ENCODE results near the gene SLC27A5. TPM values are rescaled to one million over a fixed set of nuclear protein-coding genes. Genes with fewer than 3 reads are reported as not detected.

SLC27A5 gene
- total and polyA plus RNA-seq, 9 of the 15 experiments (the other 6 are each of a cell fraction or from before 2014, with no cell fraction given), result 42.2 to 318 (median 64.7) TPM

- TF ChIP-seq ZNF609 (CRISPR knock-in tag; IDR thresholded peaks at IDR 0.05; ENCODE audit: borderline replicate concordance) (no peak), RBFOX2 (IDR thresholded peaks at IDR 0.05; ENCODE audit: low read depth, low read length) (peak; percentile 83), THRA (IDR thresholded peaks at IDR 0.05) (no peak), NR1H2 (CRISPR knock-in tag; IDR thresholded peaks at IDR 0.05) (no peak), NKRF (IDR thresholded peaks at IDR 0.05; ENCODE audit: borderline replicate concordance) (peak; percentile 7; the same call in 1 of the 2 replicates), HCFC1 (IDR thresholded peaks at IDR 0.05; ENCODE audit: low read depth, low read length) (peak; percentile 97), MBD2 (IDR thresholded peaks at IDR 0.05; ENCODE audit: borderline replicate concordance, low read depth) (peak; percentile 84), ZNF24 (IDR thresholded peaks at IDR 0.05) (no peak), SNIP1 (IDR thresholded peaks at IDR 0.05; ENCODE audit: low read depth) (no peak), NFE2 (IDR thresholded peaks at IDR 0.05; ENCODE audit: low read depth) (no peak), ZNF134 (CRISPR knock-in tag; conservative IDR thresholded peaks at IDR 0.05) (no peak), CSDE1 (IDR thresholded peaks at IDR 0.05) (peak in 1 of 2 experiments; percentile 72; a peak in 1 of 4 replicates), CBX8 (IDR thresholded peaks at IDR 0.05; ENCODE audit: borderline replicate concordance, extremely low read depth, low read depth, low read length, poor library complexity, severe bottlenecking) (no peak), BRD4 (IDR thresholded peaks at IDR 0.05) (no peak), KDM4B (IDR thresholded peaks at IDR 0.05; ENCODE audit: borderline replicate concordance in 2 of 2, low read depth in 1 of 2) (peak in 1 of 2 experiments; percentile 3; a peak in 1 of 4 replicates), DDX20 (tag; IDR thresholded peaks at IDR 0.05; ENCODE audit: low read depth) (no peak)
These were observed 35.9 kb downstream of the SLC27A5 start, which contains the start of gene ZNF446 (continued) for GRCh38 chr19:58475714-58476497.

Measured in K562 (cell line).